H1 (cell line): ENCODE results near the gene POLA1. TPM values are rescaled to one million over a fixed set of nuclear protein-coding genes. Genes with fewer than 3 reads are reported as not detected.

Experiments used
- CTCF ChIA-PET: fragments of 300-600 bp; sonication (Branson Sonifier 250); formaldehyde crosslinking; loops from one replicate; lab custom pipeline; 2021; ENCODE audit not compliant: partially characterized antibody; lab: Charles Lee
- POLR2A ChIA-PET: fragments of 300-600 bp; sonication (Branson Sonifier 250); formaldehyde crosslinking; loops from one replicate; lab custom pipeline; 2021; ENCODE audit warnings: inconsistent platforms; ENCODE audit not compliant: partially characterized antibody; lab: Charles Lee
- DNase-seq, 2 experiments: peaks; one replicate each; pipeline versions ENCODE4 v3.0.0 to v3.0.0-alpha.2; 2010 to 2022; ENCODE audit warnings: low spot score in 2 of 2, low read depth in 1 of 2, mixed read lengths in 1 of 2
- FAIRE-seq: peaks from 2 replicates; lab custom pipeline; 2011; peaks lifted over from hg19 to GRCh38; lab: Jason Lieb, UNC
- H2AFZ ChIP-seq: 2 replicates; pipeline ENCODE4 v1.8.1; 2012; ENCODE audit warnings: low read length, inconsistent platforms
- H2AK5ac ChIP-seq: 2 replicates; pipeline ENCODE4 v1.6.1; 2013; ENCODE audit warnings: low read depth, low read length
- H2BK120ac ChIP-seq: replicated peaks from 2 replicates; pipeline ENCODE3; 2013; ENCODE audit warnings: low read depth, low read length, inconsistent platforms
- H2BK12ac ChIP-seq: 2 replicates; pipeline ENCODE4 v1.6.1; 2013; ENCODE audit warnings: low read depth, low read length
- H2BK15ac ChIP-seq: 2 replicates; pipeline ENCODE4 v1.6.1; 2013; ENCODE audit warnings: low read length
- H2BK20ac ChIP-seq: 2 replicates; pipeline ENCODE4 v1.6.1; 2013; ENCODE audit warnings: low read length
- H2BK5ac ChIP-seq: 2 replicates; pipeline ENCODE4 v1.6.1; 2013; ENCODE audit warnings: low read depth, low read length
- H3K14ac ChIP-seq: 2 replicates; pipeline ENCODE4 v1.6.1; 2013; ENCODE audit warnings: inconsistent platforms; ENCODE audit not compliant: insufficient read length
- H3K18ac ChIP-seq: 2 replicates; pipeline ENCODE4 v1.6.1; 2013; ENCODE audit warnings: low read length; ENCODE audit errors: extremely low read depth
- H3K23ac ChIP-seq: 2 replicates; pipeline ENCODE4 v1.6.1; 2013; ENCODE audit warnings: inconsistent platforms; ENCODE audit not compliant: insufficient read length
- H3K23me2 ChIP-seq: 2 replicates; pipeline ENCODE4 v1.6.1; 2013; ENCODE audit warnings: low read depth, low read length
- H3K27ac ChIP-seq: 2 replicates; pipeline ENCODE4 v1.6.1; 2011; ENCODE audit warnings: low read depth, low read length, inconsistent platforms
- H3K27me3 ChIP-seq, 4 experiments: replicated peaks in 1 of 4; 1 replicate in 1 of 4; 2 replicates in 3 of 4; pipeline versions ENCODE4 v1.6.1 to v1.8.1; 2011 to 2013; ENCODE audit warnings: low read length in 3 of 4, mild to moderate bottlenecking in 3 of 4, inconsistent platforms in 2 of 4, mixed read lengths in 2 of 4, moderate library complexity in 1 of 4; ENCODE audit not compliant: control insufficient read depth in 3 of 4, insufficient read depth in 3 of 4; ENCODE audit errors: extremely low read depth in 1 of 4
- H3K36me3 ChIP-seq, 4 experiments: 2 replicates each; pipeline versions ENCODE4 v1.6.1 to v1.8.1; 2011 to 2013; ENCODE audit warnings: mild to moderate bottlenecking in 4 of 4, low read length in 3 of 4, moderate library complexity in 2 of 4, control low read depth in 1 of 4, inconsistent platforms in 1 of 4; ENCODE audit not compliant: insufficient read depth in 4 of 4, control insufficient read depth in 2 of 4
- H3K4ac ChIP-seq: replicated peaks from 2 replicates; pipeline ENCODE3; 2013; ENCODE audit warnings: low read length, low read depth, mixed read lengths, inconsistent platforms; ENCODE audit not compliant: insufficient read length
- H3K4me1 ChIP-seq, 4 experiments: replicated peaks in 1 of 4; 1 replicate in 1 of 4; 2 replicates in 3 of 4; pipeline versions ENCODE4 v1.6.1 to v1.8.1; 2011 to 2013; ENCODE audit warnings: low read length in 3 of 4, inconsistent platforms in 2 of 4, mixed read lengths in 1 of 4; ENCODE audit not compliant: insufficient read depth in 4 of 4, control insufficient read depth in 3 of 4
- H3K4me2 ChIP-seq, 2 experiments: 2 replicates each; pipeline versions ENCODE4 v1.6.1 to v1.8.1; 2011 to 2013; ENCODE audit warnings: low read depth in 2 of 2, low read length in 2 of 2, control low read depth in 1 of 2, inconsistent platforms in 1 of 2, mild to moderate bottlenecking in 1 of 2; ENCODE audit not compliant: insufficient read depth in 1 of 2
- H3K4me3 ChIP-seq, 4 experiments: fragments of 200-600, 300-600 bp in 1 of 4; sonication (generic), shearing (Covaris generic), sonication (Bioruptor Twin) in 1 of 4; 2 replicates each; pipeline versions ENCODE4 v1.5.1 to v1.8.1; 2011 to 2016; ENCODE audit warnings: low read length in 4 of 4, low read depth in 3 of 4, control low read depth in 2 of 4, inconsistent platforms in 2 of 4, mild to moderate bottlenecking in 2 of 4, mixed read lengths in 1 of 4, moderate library complexity in 1 of 4; ENCODE audit not compliant: insufficient read depth in 2 of 4; ENCODE audit errors: extremely low read depth in 1 of 4
- H3K56ac ChIP-seq: replicated peaks from 2 replicates; pipeline ENCODE3; 2013; ENCODE audit warnings: low read depth, mild to moderate bottlenecking, mixed read lengths, low read length, inconsistent platforms; ENCODE audit not compliant: insufficient read length
- H3K79me1 ChIP-seq: 2 replicates; pipeline ENCODE4 v1.6.1; 2013; ENCODE audit warnings: low read depth, low read length, control low read depth
- H3K79me2 ChIP-seq, 2 experiments: 2 replicates each; pipeline versions ENCODE4 v1.6.1 to v1.8.1; 2012 to 2013; ENCODE audit warnings: low read length in 2 of 2, mild to moderate bottlenecking in 2 of 2, inconsistent platforms in 1 of 2; ENCODE audit not compliant: insufficient read depth in 2 of 2, control insufficient read depth in 1 of 2
- H3K9ac ChIP-seq, 4 experiments: replicated peaks in 1 of 4; 1 replicate in 1 of 4; 2 replicates in 3 of 4; pipeline versions ENCODE4 v1.6.1 to v1.8.1; 2011 to 2013; ENCODE audit warnings: low read depth in 3 of 4, low read length in 3 of 4, control low read depth in 2 of 4, mild to moderate bottlenecking in 2 of 4, moderate library complexity in 2 of 4, inconsistent platforms in 1 of 4; ENCODE audit errors: extremely low read depth in 1 of 4
- H3K9me3 ChIP-seq, 2 experiments: 2 replicates each; pipeline versions ENCODE4 v1.6.1 to v1.8.1; 2012 to 2013; ENCODE audit warnings: mild to moderate bottlenecking in 2 of 2, moderate library complexity in 2 of 2, control low read depth in 1 of 2, inconsistent platforms in 1 of 2, low read depth in 1 of 2, low read length in 1 of 2, mixed read lengths in 1 of 2; ENCODE audit not compliant: insufficient read depth in 2 of 2
- H4K20me1 ChIP-seq, 2 experiments: replicated peaks in 1 of 2; 2 replicates each; pipeline versions ENCODE3 to v1.8.1; 2011 to 2013; ENCODE audit warnings: inconsistent platforms in 2 of 2, low read length in 2 of 2, mild to moderate bottlenecking in 1 of 2; ENCODE audit not compliant: insufficient read depth in 2 of 2, control insufficient read depth in 1 of 2
- H4K5ac ChIP-seq: 2 replicates; pipeline ENCODE4 v1.6.1; 2013; ENCODE audit warnings: low read length, low read depth, mixed read lengths, inconsistent platforms; ENCODE audit not compliant: insufficient read length
- H4K8ac ChIP-seq: 2 replicates; pipeline ENCODE4 v1.8.0; 2013; ENCODE audit warnings: mild to moderate bottlenecking, moderate library complexity, low read length, inconsistent platforms; ENCODE audit not compliant: insufficient read depth; ENCODE audit errors: extremely low read depth
- H4K91ac ChIP-seq: replicated peaks from 2 replicates; pipeline ENCODE3; 2013; ENCODE audit warnings: low read length, mixed read lengths, inconsistent platforms; ENCODE audit not compliant: insufficient read length
- E2F6 ChIP-seq: IDR thresholded peaks from 2 replicates; pipeline ENCODE4 v1.6.1; 2012; ENCODE audit warnings: inconsistent platforms
- WGBS, 2 experiments: shearing (Covaris generic) in 1 of 2; methylation state at CpG; one replicate each; pipeline versions ENCODE4 v1.1.6 to v1.1.7; 2013 to 2015; ENCODE audit warnings: low lambda C conversion rate in 2 of 2, mixed read lengths in 2 of 2, inconsistent platforms in 1 of 2, low coverage in 1 of 2, missing lambda C conversion rate in 1 of 2; ENCODE audit not compliant: insufficient replicate concordance in 2 of 2, insufficient coverage in 1 of 2, insufficient read length in 1 of 2; ENCODE audit errors: extremely low coverage in 1 of 2, missing lambda C conversion rate in 1 of 2; 5-methylcytosine and 5-hydroxymethylcytosine counted together
- long read RNA-seq, 2 experiments: library from RNA in 1 of 2; library from capped mRNA in 1 of 2; stranded (forward); transcript quantifications; one replicate each; pipeline ENCODE4 v2.0.0, GENCODE V29; 2021; ENCODE audit warnings: inconsistent platforms in 1 of 2
- polyA minus RNA-seq, 3 experiments: library from RNA; depleted of rRNA, polyadenylated mRNA; stranded (reverse); fragments of >200 nt; gene quantifications; 1 replicate in 2 of 3; 2 replicates in 1 of 3; pipeline ENCODE4 v1.2.3, GENCODE V29; 2011
- polyA plus RNA-seq, 7 experiments: library from polyadenylated mRNA; depleted of rRNA in 3 of 7; stranded (reverse) in 5 of 7; unstranded in 2 of 7; fragments of >200 nt in 5 of 7; fragments of 200-250 nt in 2 of 7; gene quantifications; 1 replicate in 5 of 7; 2 replicates in 1 of 7; 4 replicates in 1 of 7; pipeline versions ENCODE4 v1.2.1 to v1.2.3, GENCODE V29; 2011 to 2013; ENCODE audit warnings: missing spikeins in 2 of 7, mixed read lengths in 2 of 7
- total RNA-seq: library from RNA; stranded (reverse); fragmentation: NEBNext Ultra II Directional; extraction: Animal tissue kit (Norgen Biotek cat#: 25700); gene quantifications from 2 replicates; pipeline ENCODE4 v1.2.1, GENCODE V29; 2021

The POLA1 gene, protein sequence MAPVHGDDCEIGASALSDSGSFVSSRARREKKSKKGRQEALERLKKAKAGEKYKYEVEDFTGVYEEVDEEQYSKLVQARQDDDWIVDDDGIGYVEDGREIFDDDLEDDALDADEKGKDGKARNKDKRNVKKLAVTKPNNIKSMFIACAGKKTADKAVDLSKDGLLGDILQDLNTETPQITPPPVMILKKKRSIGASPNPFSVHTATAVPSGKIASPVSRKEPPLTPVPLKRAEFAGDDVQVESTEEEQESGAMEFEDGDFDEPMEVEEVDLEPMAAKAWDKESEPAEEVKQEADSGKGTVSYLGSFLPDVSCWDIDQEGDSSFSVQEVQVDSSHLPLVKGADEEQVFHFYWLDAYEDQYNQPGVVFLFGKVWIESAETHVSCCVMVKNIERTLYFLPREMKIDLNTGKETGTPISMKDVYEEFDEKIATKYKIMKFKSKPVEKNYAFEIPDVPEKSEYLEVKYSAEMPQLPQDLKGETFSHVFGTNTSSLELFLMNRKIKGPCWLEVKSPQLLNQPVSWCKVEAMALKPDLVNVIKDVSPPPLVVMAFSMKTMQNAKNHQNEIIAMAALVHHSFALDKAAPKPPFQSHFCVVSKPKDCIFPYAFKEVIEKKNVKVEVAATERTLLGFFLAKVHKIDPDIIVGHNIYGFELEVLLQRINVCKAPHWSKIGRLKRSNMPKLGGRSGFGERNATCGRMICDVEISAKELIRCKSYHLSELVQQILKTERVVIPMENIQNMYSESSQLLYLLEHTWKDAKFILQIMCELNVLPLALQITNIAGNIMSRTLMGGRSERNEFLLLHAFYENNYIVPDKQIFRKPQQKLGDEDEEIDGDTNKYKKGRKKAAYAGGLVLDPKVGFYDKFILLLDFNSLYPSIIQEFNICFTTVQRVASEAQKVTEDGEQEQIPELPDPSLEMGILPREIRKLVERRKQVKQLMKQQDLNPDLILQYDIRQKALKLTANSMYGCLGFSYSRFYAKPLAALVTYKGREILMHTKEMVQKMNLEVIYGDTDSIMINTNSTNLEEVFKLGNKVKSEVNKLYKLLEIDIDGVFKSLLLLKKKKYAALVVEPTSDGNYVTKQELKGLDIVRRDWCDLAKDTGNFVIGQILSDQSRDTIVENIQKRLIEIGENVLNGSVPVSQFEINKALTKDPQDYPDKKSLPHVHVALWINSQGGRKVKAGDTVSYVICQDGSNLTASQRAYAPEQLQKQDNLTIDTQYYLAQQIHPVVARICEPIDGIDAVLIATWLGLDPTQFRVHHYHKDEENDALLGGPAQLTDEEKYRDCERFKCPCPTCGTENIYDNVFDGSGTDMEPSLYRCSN (N-terminal part only)
- 33.9 and 34.9 TPM in 2 replicates for total RNA-seq
- 4.7 and 5.6 TPM in 2 replicates for polyA plus RNA-seq (2011; rRNA removed)
- 10.2 TPM for polyA plus RNA-seq (2011; cell fraction: cytosol; rRNA removed)
- polyA plus RNA-seq (2011; cell fraction: nucleus; rRNA removed): 12.6 TPM
- 16.0 to 29.9 TPM (median 20.5 TPM) in 4 replicates for polyA plus RNA-seq (2012, experiment 1 of 2)
- 1.9 TPM for polyA plus RNA-seq (2012, experiment 2 of 2)
- 12.9 TPM for polyA plus RNA-seq (2013, experiment 1 of 2)
- polyA plus RNA-seq (2013, experiment 2 of 2): 12.6 TPM
- 37.0 and 53.0 TPM in 2 replicates for polyA minus RNA-seq (2011; rRNA and poly(A)+ RNA removed)
- polyA minus RNA-seq (2011; cell fraction: cytosol; rRNA and poly(A)+ RNA removed): 8.8 TPM
- polyA minus RNA-seq (2011; cell fraction: nucleus; rRNA and poly(A)+ RNA removed): 53.4 TPM
- long read RNA-seq, experiment 1, full-length matches to known transcripts: 1 of 25 reads
- long read RNA-seq, experiment 1, partial matches to known transcripts: 16 of 25 reads
- long read RNA-seq, experiment 1, other reads (novel, unspliced or antisense): 8 of 25 reads
- long read RNA-seq, experiment 2, full-length matches to known transcripts: 1 of 7 reads
- long read RNA-seq, experiment 2, partial matches to known transcripts: 3 of 7 reads
- long read RNA-seq, experiment 2, other reads (novel, unspliced or antisense): 3 of 7 reads

DNA sequence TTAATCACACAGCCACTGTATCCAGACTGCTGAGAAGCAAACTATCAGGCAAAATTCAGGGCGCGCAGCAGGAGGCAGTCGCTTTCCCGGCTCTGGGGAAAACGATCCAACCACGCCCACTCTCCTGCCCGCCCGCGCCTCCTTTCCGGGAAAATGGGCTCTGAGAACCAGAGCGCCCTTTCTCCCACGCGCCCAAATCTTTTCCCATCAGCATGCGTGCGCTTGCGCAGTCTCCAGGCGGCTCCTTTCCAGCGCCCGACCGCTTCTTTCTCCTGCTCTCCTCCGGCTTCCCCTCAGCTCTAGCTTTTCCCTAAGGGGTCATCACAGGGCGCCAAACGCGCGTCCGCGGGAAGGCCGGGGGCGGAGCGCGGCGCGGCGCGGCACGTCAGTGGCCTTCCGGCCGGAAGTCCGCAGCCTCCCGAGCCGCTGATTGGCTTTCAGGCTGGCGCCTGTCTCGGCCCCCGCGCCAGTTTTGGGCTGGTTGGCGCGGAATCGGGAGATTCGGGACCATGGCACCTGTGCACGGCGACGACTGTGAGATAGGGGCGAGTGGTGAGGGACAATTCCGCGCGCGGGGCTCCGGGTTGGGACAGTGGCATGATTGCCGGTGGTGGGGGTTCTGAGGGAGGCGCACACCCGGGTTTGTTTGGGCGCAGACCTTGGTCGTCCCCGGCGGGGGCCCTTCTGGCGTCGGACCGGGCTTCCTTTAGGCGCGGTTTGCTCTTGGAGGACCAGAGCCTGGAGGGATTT, at the start of gene POLA1:
Gene POLA1 (plus strand): TSS at position 466 of the 750 bp plus-strand sequence. CDS start 44 bp downstream, at position 510.
- Histone ChIP-seq H2AFZ (no peak within 1 kb of the TSS), H2BK15ac (no peak within 1 kb of the TSS), H3K23me2 (no peaks in the 10 kb centered on the region), H2BK20ac (no peak within 1 kb of the TSS), H3K4me3 (peak within 1 kb of the TSS; percentile 60 to 92 (median 76)), H3K56ac (no peak within 1 kb of the TSS), H3K4ac (peak within 1 kb of the TSS; percentile 53), H3K14ac (no peak within 1 kb of the TSS), H2BK12ac (no peak within 1 kb of the TSS), H3K9me3 (no peaks in the 10 kb centered on the region), H2BK120ac (no peak within 1 kb of the TSS), H4K8ac (peak within 1 kb of the TSS; percentile 95; the same call in 1 of the 2 replicates), H4K20me1 (peaks cover 0 to 2% of the 10 kb centered on the region in 2 experiments), H3K18ac (no peak within 1 kb of the TSS; the same call in 1 of the 2 replicates), H2BK5ac (no peak within 1 kb of the TSS), H3K27ac (peak within 1 kb of the TSS; percentile 89), H3K23ac (no peak within 1 kb of the TSS), H3K79me2 (peaks cover 16 to 46% of the 10 kb centered on the region in 2 experiments), H3K27me3 (no peaks in the 10 kb centered on the region), H3K4me2 (peak within 1 kb of the TSS; percentile 61 to 64), H3K79me1 (no peaks in the 10 kb centered on the region; the same call in 1 of the 2 replicates), H3K36me3 (no peaks in the 10 kb centered on the region), H2AK5ac (no peak within 1 kb of the TSS), H4K5ac (no peak within 1 kb of the TSS), H4K91ac (no peak within 1 kb of the TSS), H3K9ac (peak within 1 kb of the TSS; percentile 53 to 95 (median 91)), H3K4me1 (peaks cover 0 to 3% (median 3%) of the 10 kb centered on the region in 4 experiments; a peak in 3 of 7 replicates)
- ChIA-PET CTCF (interaction anchor here (0.9 to 1.3 kb wide), 2 partner anchors 12 to 388 kb away, joined by 3 read pairs; no protein-coding TSS in a partner anchor), POLR2A (interaction anchor here (0.8 to 3.8 kb wide), 3 partner anchors 13 to 48 kb away, joined by 3 to 10 read pairs (median 4); no protein-coding TSS in a partner anchor)
- DNase-seq (peak; percentile 85 to 89), FAIRE-seq (peak; percentile 84)
- 0% methylated on average over 26 of the region's 70 CpGs; no CpG with 5 or more reads in 1 of the 2 experiments for WGBS, 2 experiments
- TF ChIP-seq E2F6: 0 out of 2 replicates have a peak, but pooled peaks have one; percentile 26
